Vagina (tissue), 2 donors: ENCODE results near the gene FOXC2. TPM values are rescaled to one million over a fixed set of nuclear protein-coding genes. Genes with fewer than 3 reads are reported as not detected.
"Not testable (repeated sequence)": the region's sequence is repeated elsewhere in the genome, so short reads cannot be mapped to it uniquely, and the experiment has no call there.

Experiments used
- DNase-seq, 2 donors: peaks; one replicate each; pipeline ENCODE4 v3.0.0-alpha.2; 2017; ENCODE audit errors: extremely low spot score in 2 of 2
- H3K27ac ChIP-seq: fragments of 200-600 bp; sonication (generic); one replicate; pipeline ENCODE4 v1.5.1; 2019
- H3K27me3 ChIP-seq: fragments of 200-600 bp; sonication (generic); one replicate; pipeline ENCODE4 v1.5.1; 2019
- H3K36me3 ChIP-seq, 2 donors: fragments of 200-600 bp; sonication (generic); one replicate each; pipeline ENCODE4 v1.5.1; 2017 to 2019
- H3K4me1 ChIP-seq: fragments of 200-600 bp; sonication (generic); one replicate; pipeline ENCODE4 v1.5.1; 2019
- H3K4me3 ChIP-seq, 2 donors: fragments of 200-600 bp; sonication (generic); 1 replicate in 1 of 2; 2 replicates in 1 of 2; pipeline ENCODE4 v1.5.1; 2016 to 2019
- H3K9me3 ChIP-seq: fragments of 200-600 bp; sonication (generic); one replicate; pipeline ENCODE4 v1.5.1; 2019
- CTCF ChIP-seq, 3 experiments: fragments of 450-650 bp in 2 of 3; fragments of 200-600 bp in 1 of 3; sonication (generic) in 1 of 3; IDR thresholded peaks; one replicate each; pipeline ENCODE4 v1.5.1; 2017 to 2019; ENCODE audit warnings: antibody characterized with exemption in 3 of 3, mild to moderate bottlenecking in 2 of 3, moderate library complexity in 2 of 3
- POLR2A ChIP-seq, 2 donors: fragments of 450-650 bp; IDR thresholded peaks; one replicate each; pipeline ENCODE4 v1.6.1; 2017; ENCODE audit warnings: antibody characterized with exemption in 2 of 2, mild to moderate bottlenecking in 2 of 2, moderate library complexity in 2 of 2
- POLR2AphosphoS5 ChIP-seq, 2 donors: sonication (generic); formaldehyde crosslinking; IDR thresholded peaks; one replicate each; pipeline ENCODE4 v1.9.0; 2017; ENCODE audit warnings: antibody characterized with exemption in 2 of 2, mild to moderate bottlenecking in 2 of 2, low read depth in 1 of 2; ENCODE audit not compliant: insufficient read depth in 1 of 2
- intact Hi-C: fragments of 100-400 bp; cut with DNase I; formaldehyde crosslinking; loops from one replicate; pipeline ENCODE4 v1.15.1; 2023
- total RNA-seq: library from RNA; depleted of rRNA; stranded (reverse); fragments of >200 nt; gene quantifications from one replicate; pipeline ENCODE4 v1.2.3, GENCODE V29; 2016

The FOXC2 gene
- total RNA-seq, 1 donor from 2014 or later: 2.7 TPM

- intact Hi-C loops: no loop called here
- Histone ChIP-seq H3K36me3 (no peaks in the 10 kb centered on the region), H3K27ac (no peak overlapping the region), H3K4me1 (no peaks in the 10 kb centered on the region), H3K4me3 (no peak overlapping the region), H3K9me3 (no peaks in the 10 kb centered on the region), H3K27me3 (peaks cover 3% of the 10 kb centered on the region)
- DNase-seq: no peak
- TF ChIP-seq CTCF (IDR thresholded peaks at IDR 0.05) (no peak), POLR2AphosphoS5 (IDR thresholded peaks at IDR 0.05; ENCODE audit: insufficient read depth in 1 of 2, low read depth in 1 of 2) (no peak)
These were observed 17.5 kb downstream of the FOXC2 start for GRCh38 chr16:86584071-86584685.

GRCh38 chr16:86584726-86585721, 18.4 kb downstream of the FOXC2 start:
- no peaks in the 10 kb centered on the region for H3K4me1 ChIP-seq
- DNase-seq: no peak
- TF ChIP-seq CTCF (IDR thresholded peaks at IDR 0.05) (no peak), POLR2AphosphoS5 (IDR thresholded peaks at IDR 0.05; ENCODE audit: insufficient read depth in 1 of 2, low read depth in 1 of 2) (no peak), POLR2A (IDR thresholded peaks at IDR 0.05) (no peak)
- no peaks in the 10 kb centered on the region for H3K9me3 ChIP-seq
- H3K27ac ChIP-seq: peak overlapping the region; percentile 44
- peaks cover under 1% of the 10 kb centered on the region for H3K27me3 ChIP-seq
- H3K4me3 ChIP-seq: no peak overlapping the region
- H3K36me3 ChIP-seq: no peaks in the 10 kb centered on the region
- intact Hi-C loops: no loop called here

GRCh38 chr16:86585821-86586611, 19.4 kb downstream of the FOXC2 start:
- no peaks in the 10 kb centered on the region for H3K4me1 ChIP-seq
- no peaks in the 10 kb centered on the region for H3K9me3 ChIP-seq
- TF ChIP-seq POLR2AphosphoS5 (IDR thresholded peaks at IDR 0.05; ENCODE audit: insufficient read depth in 1 of 2, low read depth in 1 of 2) (peak in 1 of 2 donors; percentile 17), CTCF (IDR thresholded peaks at IDR 0.05) (no peak), POLR2A (IDR thresholded peaks at IDR 0.05) (no peak)
- H3K27ac ChIP-seq: peak overlapping the region; percentile 44
- DNase-seq: no peak
- no peak overlapping the region for H3K4me3 ChIP-seq
- no peaks in the 10 kb centered on the region for H3K36me3 ChIP-seq
- H3K27me3 ChIP-seq: no peaks in the 10 kb centered on the region
- intact Hi-C loops: no loop called here

- intact Hi-C loops: no loop called here
- no peak overlapping the region for H3K27ac ChIP-seq
- no peak for DNase-seq
These were observed 20.9 kb downstream of the FOXC2 start for GRCh38 chr16:86587487-86587886.

GRCh38 chr16:86587955-86588354, 21.3 kb downstream of the FOXC2 start:
- H3K9me3 ChIP-seq, H3K4me3 ChIP-seq, DNase-seq, H3K4me1 ChIP-seq, H3K36me3 ChIP-seq, H3K27ac ChIP-seq, intact Hi-C loops, H3K27me3 ChIP-seq: not testable (repeated sequence)

More at GRCh38 chr16:86587487-86587886, 20.9 kb downstream of the FOXC2 start:
- Histone ChIP-seq H3K4me1 (no peaks in the 10 kb centered on the region), H3K36me3 (no peaks in the 10 kb centered on the region), H3K9me3 (no peaks in the 10 kb centered on the region), H3K4me3 (no peak overlapping the region), H3K27me3 (no peaks in the 10 kb centered on the region)
- TF ChIP-seq CTCF (IDR thresholded peaks at IDR 0.05) (no peak), POLR2AphosphoS5 (IDR thresholded peaks at IDR 0.05; ENCODE audit: insufficient read depth in 1 of 2, low read depth in 1 of 2) (no peak), POLR2A (IDR thresholded peaks at IDR 0.05) (no peak)
